CD14-positive monocyte (primary cell): ENCODE results near the gene DSTYK. TPM values are rescaled to one million over a fixed set of nuclear protein-coding genes. Genes with fewer than 3 reads are reported as not detected.

Source experiments
- DNase-seq, 3 donors: peaks; one replicate each; pipeline ENCODE4 v3.0.0-alpha.2; 2011 to 2022
- H2AFZ ChIP-seq: 2 replicates; pipeline ENCODE4 v1.6.0; 2012; ENCODE audit warnings: mild to moderate bottlenecking, low read depth, low read length, inconsistent platforms; ENCODE audit not compliant: insufficient read depth, poor library complexity, severe bottlenecking
- H3K27ac ChIP-seq, 2 donors: 1 replicate in 1 of 2; 2 replicates in 1 of 2; pipeline ENCODE4 v1.5.1; 2012 to 2013; ENCODE audit warnings: low read length in 2 of 2, control low read depth in 1 of 2, inconsistent platforms in 1 of 2, low read depth in 1 of 2, mild to moderate bottlenecking in 1 of 2
- H3K27me3 ChIP-seq, 2 donors: one replicate each; pipeline versions ENCODE4 v1.6.0 to v1.6.1; 2011 to 2013; ENCODE audit warnings: low read length in 2 of 2; ENCODE audit not compliant: control insufficient read depth in 2 of 2, insufficient read depth in 2 of 2
- H3K36me3 ChIP-seq, 2 donors: replicated peaks in 1 of 2; 1 replicate in 1 of 2; 2 replicates in 1 of 2; pipeline versions ENCODE4 v1.5.1 to v1.6.1; 2012 to 2013; ENCODE audit warnings: low read length in 2 of 2, control low read depth in 1 of 2, inconsistent platforms in 1 of 2, mild to moderate bottlenecking in 1 of 2; ENCODE audit not compliant: insufficient read depth in 2 of 2, control insufficient read depth in 1 of 2
- H3K4me1 ChIP-seq, 2 donors: 1 replicate in 1 of 2; 2 replicates in 1 of 2; pipeline versions ENCODE4 v1.5.1 to v1.6.1; 2012 to 2013; ENCODE audit warnings: low read length in 2 of 2, control low read depth in 1 of 2, inconsistent platforms in 1 of 2, mild to moderate bottlenecking in 1 of 2, moderate library complexity in 1 of 2; ENCODE audit not compliant: insufficient read depth in 2 of 2, control insufficient read depth in 1 of 2
- H3K4me2 ChIP-seq: replicated peaks from 2 replicates; pipeline ENCODE3; 2012; ENCODE audit warnings: low read length, moderate library complexity, mild to moderate bottlenecking; ENCODE audit not compliant: poor library complexity, severe bottlenecking; ENCODE audit errors: extremely low read depth
- H3K4me3 ChIP-seq, 3 experiments: fragments of 200-600 bp in 1 of 3; sonication (generic) in 1 of 3; replicated peaks in 1 of 3; 1 replicate in 2 of 3; 2 replicates in 1 of 3; pipeline ENCODE4 v1.5.1; 2011 to 2013; ENCODE audit warnings: low read length in 3 of 3, mild to moderate bottlenecking in 3 of 3, control low read depth in 2 of 3, low read depth in 2 of 3, inconsistent platforms in 1 of 3, moderate library complexity in 1 of 3
- H3K79me2 ChIP-seq: 2 replicates; pipeline ENCODE4 v1.6.0; 2012; ENCODE audit warnings: mild to moderate bottlenecking, control low read depth, inconsistent platforms, low read length, moderate library complexity; ENCODE audit not compliant: insufficient read depth
- H3K9ac ChIP-seq: 2 replicates; pipeline ENCODE4 v1.6.0; 2017; ENCODE audit warnings: low read length, mild to moderate bottlenecking; ENCODE audit not compliant: insufficient read depth, poor library complexity, severe bottlenecking
- H3K9me3 ChIP-seq, 2 donors: replicated peaks in 1 of 2; 1 replicate in 1 of 2; 2 replicates in 1 of 2; pipeline versions ENCODE4 v1.5.1 to v1.6.1; 2012 to 2013; ENCODE audit warnings: low read length in 2 of 2, control low read depth in 1 of 2; ENCODE audit not compliant: control insufficient read depth in 1 of 2, insufficient read depth in 1 of 2
- H4K20me1 ChIP-seq: 2 replicates; pipeline ENCODE4 v1.6.0; 2012; ENCODE audit warnings: mild to moderate bottlenecking, low read length, control low read depth, moderate library complexity; ENCODE audit not compliant: insufficient read depth
- H3K27ac Mint-ChIP-seq, 7 donors: one replicate each; pipeline ENCODE4 v1.8.0; 2020; ENCODE audit warnings: mild to moderate bottlenecking in 7 of 7, mixed read lengths in 7 of 7, moderate library complexity in 6 of 7, inconsistent platforms in 2 of 7
- H3K27me3 Mint-ChIP-seq, 3 donors: one replicate each; pipeline ENCODE4 v1.8.0; 2021 to 2022; ENCODE audit warnings: low read depth in 3 of 3, mild to moderate bottlenecking in 3 of 3, mixed read lengths in 3 of 3, moderate library complexity in 3 of 3, inconsistent platforms in 1 of 3
- H3K36me3 Mint-ChIP-seq, 2 donors: one replicate each; pipeline ENCODE4 v1.8.0; 2020; ENCODE audit warnings: mixed read lengths in 2 of 2, inconsistent platforms in 1 of 2, mild to moderate bottlenecking in 1 of 2
- H3K4me1 Mint-ChIP-seq: one replicate; pipeline ENCODE4 v1.8.0; 2020; ENCODE audit warnings: mild to moderate bottlenecking, mixed read lengths
- H3K4me3 Mint-ChIP-seq, 2 donors: one replicate each; pipeline ENCODE4 v1.8.0; 2020; ENCODE audit warnings: mild to moderate bottlenecking in 2 of 2, mixed read lengths in 2 of 2, moderate library complexity in 1 of 2
- H3K9me3 Mint-ChIP-seq, 7 donors: one replicate each; pipeline ENCODE4 v1.8.0; 2020 to 2022; ENCODE audit warnings: mixed read lengths in 7 of 7, mild to moderate bottlenecking in 6 of 7, moderate library complexity in 6 of 7, inconsistent platforms in 2 of 7
- CTCF ChIP-seq: fragments of 200-600 bp; IDR thresholded peaks from one replicate; pipeline ENCODE4 v1.8.0; 2022; ENCODE audit warnings: antibody characterized with exemption, mild to moderate bottlenecking
- WGBS: methylation state at CpG from one replicate; pipeline ENCODE4 v1.1.5; 2013; ENCODE audit warnings: missing lambda C conversion rate; ENCODE audit not compliant: insufficient coverage; 5-methylcytosine and 5-hydroxymethylcytosine counted together
- intact Hi-C, 2 donors: fragments of 100-400 bp; cut with micrococcal nuclease; formaldehyde crosslinking; loops; one replicate each; pipeline versions ENCODE4 v1.15.0 to v1.15.1; 2023
- polyA plus RNA-seq, 3 donors: library from polyadenylated mRNA; depleted of rRNA in 1 of 3; unstranded in 2 of 3; stranded (reverse) in 1 of 3; fragments of 300-500 nt in 2 of 3; fragments of >200 nt in 1 of 3; fragmentation: Illumina TruSeq in 2 of 3; gene quantifications; 1 replicate in 2 of 3; 2 replicates in 1 of 3; pipeline ENCODE4 v1.2.3, GENCODE V29; 2012 to 2021

The DSTYK gene
- polyA plus RNA-seq, 3 donors, result 2.9 to 6.5 (median 3.8) TPM

- intact Hi-C loops, result no loop called here
- no peak for TF ChIP-seq CTCF
Measured at GRCh38 chr1:205220421-205220820, 8.9 kb upstream of the DSTYK start.

GRCh38 chr1:205217418-205217817, 5.9 kb upstream of the DSTYK start:
- no peaks in the 10 kb centered on the region for H3K36me3 ChIP-seq
- H3K9ac ChIP-seq, result no peak overlapping the region
- no peak overlapping the region for H3K27ac ChIP-seq
- Mint-ChIP-seq H3K4me1 (peaks cover 23% of the 10 kb centered on the region), H3K4me3 (no peak overlapping the region), H3K27me3 (peaks cover 0 to 5% (median 0%) of the 10 kb centered on the region in 3 donors), H3K9me3 (no peaks in the 10 kb centered on the region), H3K27ac (no peak overlapping the region), H3K36me3 (no peaks in the 10 kb centered on the region)
- 100% methylated on average over 3 of the region's 3 CpGs for WGBS
- no peaks in the 10 kb centered on the region for H3K79me2 ChIP-seq
- no peaks in the 10 kb centered on the region for H3K27me3 ChIP-seq
- no peaks in the 10 kb centered on the region for H3K9me3 ChIP-seq
- no peak overlapping the region for H3K4me2 ChIP-seq
- intact Hi-C loops, result no loop called here
- H4K20me1 ChIP-seq, result no peaks in the 10 kb centered on the region
- H3K4me3 ChIP-seq, result no peak overlapping the region
- no peak for TF ChIP-seq CTCF
- no peak overlapping the region for H2AFZ ChIP-seq
- H3K4me1 ChIP-seq, result peaks cover 25 to 27% of the 10 kb centered on the region in 2 donors
- no peak for DNase-seq

More at GRCh38 chr1:205220421-205220820, 8.9 kb upstream of the DSTYK start:
- H3K27me3 Mint-ChIP-seq, result peaks cover 0 to 5% (median 0%) of the 10 kb centered on the region in 3 donors
- H3K4me3 Mint-ChIP-seq, result no peak overlapping the region
- Histone ChIP-seq H2AFZ (no peak overlapping the region), H3K27ac (no peak overlapping the region), H3K4me1 (peaks cover under 1 to 1% of the 10 kb centered on the region in 2 donors), H3K9me3 (no peaks in the 10 kb centered on the region), H3K4me3 (no peak overlapping the region), H3K27me3 (peaks cover 3 to 7% of the 10 kb centered on the region in 2 donors), H4K20me1 (no peaks in the 10 kb centered on the region), H3K36me3 (no peaks in the 10 kb centered on the region), H3K4me2 (no peak overlapping the region), H3K79me2 (no peaks in the 10 kb centered on the region), H3K9ac (no peak overlapping the region)
- no peak for DNase-seq
- peaks cover 2% of the 10 kb centered on the region for H3K4me1 Mint-ChIP-seq
- H3K9me3 Mint-ChIP-seq, result no peaks in the 10 kb centered on the region
- H3K27ac Mint-ChIP-seq, result no peak overlapping the region
- 83% methylated on average over 1 of the region's 2 CpGs for WGBS
- no peaks in the 10 kb centered on the region for H3K36me3 Mint-ChIP-seq
